Keratinocyte (primary cell): ENCODE results near the gene TAF1B. TPM values are rescaled to one million over a fixed set of nuclear protein-coding genes. Genes with fewer than 3 reads are reported as not detected.

Experiments
- DNase-seq: peaks from one replicate; pipeline ENCODE4 v3.0.0-alpha.2; 2011; ENCODE audit warnings: low read depth, missing footprints, low spot score
- FAIRE-seq: peaks from 2 replicates; lab custom pipeline; 2011; peaks lifted over from hg19 to GRCh38; lab: Jason Lieb, UNC
- H2AFZ ChIP-seq: 2 replicates; pipeline ENCODE4 v1.6.0; 2012; ENCODE audit warnings: low read length, control low read depth, inconsistent platforms; ENCODE audit not compliant: control insufficient read depth
- H3K27ac ChIP-seq: 2 replicates; pipeline ENCODE4 v1.5.1; 2011; ENCODE audit warnings: low read length; ENCODE audit not compliant: control insufficient read depth, insufficient read depth
- H3K27me3 ChIP-seq: 3 replicates; pipeline ENCODE4 v1.6.0; 2011; ENCODE audit warnings: low read length; ENCODE audit not compliant: control insufficient read depth, insufficient read depth; ENCODE audit errors: extremely low read depth
- H3K36me3 ChIP-seq, 2 experiments: 2 replicates in 1 of 2; 3 replicates in 1 of 2; pipeline ENCODE4 v1.5.1; 2011; ENCODE audit warnings: low read length in 2 of 2, mild to moderate bottlenecking in 1 of 2; ENCODE audit not compliant: control insufficient read depth in 2 of 2, insufficient read depth in 2 of 2; ENCODE audit errors: extremely low read depth in 1 of 2
- H3K4me1 ChIP-seq: 3 replicates; pipeline ENCODE4 v1.5.1; 2011; ENCODE audit warnings: low read length; ENCODE audit not compliant: control insufficient read depth, insufficient read depth; ENCODE audit errors: extremely low read depth
- H3K4me2 ChIP-seq: 3 replicates; pipeline ENCODE4 v1.6.0; 2011; ENCODE audit warnings: low read depth, low read length; ENCODE audit not compliant: control insufficient read depth, insufficient read depth; ENCODE audit errors: extremely low read depth
- H3K4me3 ChIP-seq, 3 experiments: fragments of 200-600 bp in 1 of 3; sonication (generic) in 1 of 3; 2 replicates in 2 of 3; 3 replicates in 1 of 3; pipeline ENCODE4 v1.5.1; 2011 to 2016; ENCODE audit warnings: low read length in 3 of 3, mild to moderate bottlenecking in 3 of 3, control low read depth in 2 of 3, inconsistent platforms in 1 of 3, low read depth in 1 of 3, mixed read lengths in 1 of 3, mixed run types in 1 of 3, moderate library complexity in 1 of 3; ENCODE audit not compliant: control insufficient read depth in 2 of 3, insufficient read depth in 2 of 3; ENCODE audit errors: extremely low read depth in 1 of 3
- H3K79me2 ChIP-seq: 2 replicates; pipeline ENCODE4 v1.6.0; 2012; ENCODE audit warnings: low read length; ENCODE audit not compliant: control insufficient read depth, insufficient read depth
- H3K9ac ChIP-seq: 3 replicates; pipeline ENCODE4 v1.6.0; 2011; ENCODE audit warnings: low read length; ENCODE audit not compliant: control insufficient read depth, insufficient read depth; ENCODE audit errors: extremely low read depth
- H3K9me1 ChIP-seq: 3 replicates; pipeline ENCODE4 v1.6.0; 2011; ENCODE audit warnings: low read length; ENCODE audit not compliant: control insufficient read depth, insufficient read depth; ENCODE audit errors: extremely low read depth
- H3K9me3 ChIP-seq: 2 replicates; pipeline ENCODE4 v1.5.1; 2012; ENCODE audit warnings: low read depth, low read length; ENCODE audit not compliant: control insufficient read depth
- H4K20me1 ChIP-seq: 3 replicates; pipeline ENCODE4 v1.6.0; 2011; ENCODE audit warnings: low read length; ENCODE audit not compliant: control insufficient read depth, insufficient read depth; ENCODE audit errors: extremely low read depth
- EZH2 ChIP-seq: IDR thresholded peaks from one replicate; pipeline ENCODE4 v1.6.1; 2012; ENCODE audit warnings: inconsistent platforms, mild to moderate bottlenecking, low read length, moderate library complexity
- dilution Hi-C: fragments of 300-500 bp; cut with MboI; formaldehyde crosslinking; loops from one replicate; pipeline ENCODE4 v1.7.0; 2020; ENCODE audit warnings: low sequenced_read_pairs; ENCODE audit not compliant: extremely low pct_ligation_motif_present
- polyA plus RNA-seq, 5 experiments: library from polyadenylated mRNA; depleted of rRNA in 3 of 5; stranded (reverse) in 3 of 5; stranded (forward) in 1 of 5; unstranded in 1 of 5; fragments of >200 nt; gene quantifications; 1 replicate in 1 of 5; 2 replicates in 3 of 5; 3 replicates in 1 of 5; pipeline versions ENCODE4 v1.2.1 to v1.2.3, GENCODE V29; 2011 to 2012; ENCODE audit warnings: missing spikeins in 2 of 5, low read depth in 1 of 5, low replicate concordance in 1 of 5
- TF ChIP-seq, protein P1 (sequence below), 3 experiments: IDR thresholded peaks in 1 of 3; conservative IDR thresholded peaks in 1 of 3; optimal IDR thresholded peaks in 1 of 3; 2 replicates in 2 of 3; 3 replicates in 1 of 3; pipeline versions ENCODE3 to v1.5.1; 2011; ENCODE audit warnings: low read length in 3 of 3, mild to moderate bottlenecking in 3 of 3, moderate library complexity in 2 of 3, control low read depth in 1 of 3, inconsistent platforms in 1 of 3; ENCODE audit not compliant: insufficient read depth in 2 of 3; ENCODE audit errors: extremely low read depth in 1 of 3

Gene TAF1B
- polyA plus RNA-seq, 1 donor (not counting 4 experiments of a cell fraction or from before 2014, with no cell fraction given), result 16.5 TPM

DNA sequence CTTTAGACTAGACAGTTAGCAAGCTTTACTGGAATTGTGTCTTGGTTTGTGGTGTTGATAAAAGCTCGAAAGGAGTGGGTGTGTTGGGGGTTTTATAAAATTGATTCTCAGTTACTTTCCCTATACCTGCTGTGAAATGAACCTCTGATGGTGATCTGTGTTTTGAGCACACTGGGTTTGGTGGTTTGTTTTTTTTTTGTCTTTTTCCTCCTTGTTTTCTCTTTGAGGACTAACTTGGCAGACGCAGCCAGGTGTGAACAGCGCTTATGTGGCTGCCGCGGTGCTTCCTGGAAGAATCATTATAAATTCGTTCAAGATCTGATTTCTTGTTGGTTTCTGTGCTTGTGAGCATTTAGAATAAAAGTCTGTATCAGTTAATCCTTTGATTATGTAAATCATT, 136.7 kb downstream of the TAF1B start:
- no peaks in the 10 kb centered on the region for H3K9me1 ChIP-seq
- no peak overlapping the region for H3K9ac ChIP-seq
- no peaks in the 10 kb centered on the region for H4K20me1 ChIP-seq
- H3K27me3 ChIP-seq, result no peaks in the 10 kb centered on the region
- H3K9me3 ChIP-seq, result no peaks in the 10 kb centered on the region
- H3K79me2 ChIP-seq, result no peaks in the 10 kb centered on the region
- DNase-seq (no peak), FAIRE-seq (no peak)
- no peak overlapping the region for H3K27ac ChIP-seq
- no peak overlapping the region for H3K4me2 ChIP-seq
- H3K4me1 ChIP-seq, result peaks cover 8% of the 10 kb centered on the region
- no peak overlapping the region for H3K4me3 ChIP-seq
- TF ChIP-seq, protein P1, sequence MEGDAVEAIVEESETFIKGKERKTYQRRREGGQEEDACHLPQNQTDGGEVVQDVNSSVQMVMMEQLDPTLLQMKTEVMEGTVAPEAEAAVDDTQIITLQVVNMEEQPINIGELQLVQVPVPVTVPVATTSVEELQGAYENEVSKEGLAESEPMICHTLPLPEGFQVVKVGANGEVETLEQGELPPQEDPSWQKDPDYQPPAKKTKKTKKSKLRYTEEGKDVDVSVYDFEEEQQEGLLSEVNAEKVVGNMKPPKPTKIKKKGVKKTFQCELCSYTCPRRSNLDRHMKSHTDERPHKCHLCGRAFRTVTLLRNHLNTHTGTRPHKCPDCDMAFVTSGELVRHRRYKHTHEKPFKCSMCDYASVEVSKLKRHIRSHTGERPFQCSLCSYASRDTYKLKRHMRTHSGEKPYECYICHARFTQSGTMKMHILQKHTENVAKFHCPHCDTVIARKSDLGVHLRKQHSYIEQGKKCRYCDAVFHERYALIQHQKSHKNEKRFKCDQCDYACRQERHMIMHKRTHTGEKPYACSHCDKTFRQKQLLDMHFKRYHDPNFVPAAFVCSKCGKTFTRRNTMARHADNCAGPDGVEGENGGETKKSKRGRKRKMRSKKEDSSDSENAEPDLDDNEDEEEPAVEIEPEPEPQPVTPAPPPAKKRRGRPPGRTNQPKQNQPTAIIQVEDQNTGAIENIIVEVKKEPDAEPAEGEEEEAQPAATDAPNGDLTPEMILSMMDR (optimal IDR thresholded peaks at IDR 0.05 in 1 of 3, IDR thresholded peaks at IDR 0.05 in 1 of 3, conservative IDR thresholded peaks at IDR 0.05 in 1 of 3; ENCODE audit: extremely low read depth in 1 of 3, insufficient read depth in 2 of 3, low read length in 3 of 3), result no peak
- TF ChIP-seq EZH2, result no peak
- H3K36me3 ChIP-seq, result no peaks in the 10 kb centered on the region
- dilution Hi-C loops, result no loop called here
- H2AFZ ChIP-seq, result no peak overlapping the region

DNA sequence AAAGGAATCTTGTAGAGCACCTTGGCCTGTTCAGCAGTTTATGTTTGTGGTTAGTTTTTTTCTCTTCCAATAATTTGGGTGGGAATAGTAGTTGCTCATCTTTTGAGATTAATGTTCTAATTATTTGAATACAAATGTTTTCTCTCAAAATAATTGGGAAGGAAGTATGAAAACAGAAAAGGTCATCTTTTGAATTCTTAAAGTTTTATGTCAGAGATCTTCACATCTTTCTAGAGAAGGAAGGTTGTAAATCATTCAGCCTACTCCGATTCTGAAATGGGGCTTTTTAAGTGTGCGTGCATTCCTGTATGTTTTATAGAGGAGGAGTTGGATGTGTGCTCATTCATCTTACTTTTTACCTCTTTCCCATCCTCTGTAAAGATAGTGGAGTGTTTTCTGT, 137.2 kb downstream of the TAF1B start:
- no peaks in the 10 kb centered on the region for H3K9me3 ChIP-seq
- H2AFZ ChIP-seq, result no peak overlapping the region
- H3K4me1 ChIP-seq, result peaks cover 8% of the 10 kb centered on the region
- H3K27me3 ChIP-seq, result no peaks in the 10 kb centered on the region
- no peaks in the 10 kb centered on the region for H3K79me2 ChIP-seq
- FAIRE-seq, result no peak
- H3K9me1 ChIP-seq, result no peaks in the 10 kb centered on the region
- TF ChIP-seq, protein P1 (optimal IDR thresholded peaks at IDR 0.05 in 1 of 3, IDR thresholded peaks at IDR 0.05 in 1 of 3, conservative IDR thresholded peaks at IDR 0.05 in 1 of 3; ENCODE audit: extremely low read depth in 1 of 3, insufficient read depth in 2 of 3, low read length in 3 of 3), result no peak
- no peak for TF ChIP-seq EZH2
- no peak overlapping the region for H3K4me3 ChIP-seq
- dilution Hi-C loops, result no loop called here
- H4K20me1 ChIP-seq, result no peaks in the 10 kb centered on the region
- no peak for DNase-seq
- no peaks in the 10 kb centered on the region for H3K36me3 ChIP-seq
- H3K9ac ChIP-seq, result no peak overlapping the region
- H3K4me2 ChIP-seq, result no peak overlapping the region
- no peak overlapping the region for H3K27ac ChIP-seq
